GM23248 (cell line): ENCODE results near the gene MAP3K20. TPM values are rescaled to one million over a fixed set of nuclear protein-coding genes. Genes with fewer than 3 reads are reported as not detected.

ENCODE experiments used
- DNase-seq: peaks from one replicate; pipeline ENCODE4 v3.0.0-alpha.2; 2015
- H2AFZ ChIP-seq: fragments of 200-600 bp; sonication (generic); 2 replicates; pipeline ENCODE4 v1.6.1; 2016; ENCODE audit warnings: antibody characterized with exemption
- H3F3A ChIP-seq: fragments of 200-600 bp; sonication (generic); 2 replicates; pipeline ENCODE4 v1.6.1; 2016; ENCODE audit warnings: mild to moderate bottlenecking, antibody characterized with exemption, mixed run types; ENCODE audit not compliant: insufficient read depth
- H3K27ac ChIP-seq: fragments of 200-600 bp; sonication (generic); 2 replicates; pipeline ENCODE4 v1.5.1; 2016; ENCODE audit warnings: mild to moderate bottlenecking
- H3K27me3 ChIP-seq: fragments of 200-600 bp; sonication (generic); replicated peaks from 2 replicates; pipeline ENCODE4 v1.6.1; 2016; ENCODE audit warnings: mild to moderate bottlenecking; ENCODE audit not compliant: insufficient read depth
- H3K36me3 ChIP-seq: fragments of 200-600 bp; sonication (generic); 2 replicates; pipeline ENCODE4 v1.6.1; 2016; ENCODE audit warnings: low read depth, mild to moderate bottlenecking
- H3K4me1 ChIP-seq: fragments of 200-600 bp; sonication (generic); 2 replicates; pipeline ENCODE4 v1.6.1; 2016; ENCODE audit warnings: mild to moderate bottlenecking; ENCODE audit not compliant: insufficient read depth
- H3K4me2 ChIP-seq: fragments of 200-600 bp; sonication (generic); one replicate; pipeline ENCODE4 v1.6.1; 2016; ENCODE audit warnings: mild to moderate bottlenecking; ENCODE audit not compliant: unreplicated experiment
- H3K4me3 ChIP-seq: fragments of 200-600 bp; sonication (generic); 2 replicates; pipeline ENCODE4 v1.5.1; 2016; ENCODE audit warnings: mild to moderate bottlenecking
- H3K79me2 ChIP-seq: fragments of 200-600 bp; sonication (generic); 2 replicates; pipeline ENCODE4 v1.6.1; 2016; ENCODE audit warnings: mild to moderate bottlenecking; ENCODE audit not compliant: insufficient read depth
- H3K9ac ChIP-seq: fragments of 200-600 bp; sonication (generic); 2 replicates; pipeline ENCODE4 v1.6.1; 2016; ENCODE audit warnings: mild to moderate bottlenecking
- H3K9me2 ChIP-seq: fragments of 200-600 bp; sonication (generic); 2 replicates; pipeline ENCODE4 v1.6.1; 2016; ENCODE audit warnings: mixed run types, mild to moderate bottlenecking, moderate library complexity; ENCODE audit not compliant: insufficient read depth
- H3K9me3 ChIP-seq: fragments of 200-600 bp; sonication (generic); one replicate; pipeline ENCODE4 v1.6.1; 2017; ENCODE audit warnings: low read depth
- H4K20me1 ChIP-seq: fragments of 200-600 bp; sonication (generic); 2 replicates; pipeline ENCODE4 v1.6.0; 2016; ENCODE audit not compliant: insufficient read depth
- EZH2 ChIP-seq: fragments of 200-600 bp; sonication (generic); IDR thresholded peaks from 2 replicates; pipeline ENCODE4 v1.6.1; 2018; ENCODE audit warnings: antibody characterized with exemption, mild to moderate bottlenecking; ENCODE audit not compliant: insufficient read depth, poor library complexity, severe bottlenecking
- EZH2phosphoT487 ChIP-seq: fragments of 200-600 bp; sonication (generic); IDR thresholded peaks from 2 replicates; pipeline ENCODE4 v1.6.1; 2018; ENCODE audit warnings: antibody characterized with exemption, moderate library complexity, mild to moderate bottlenecking, low read depth; ENCODE audit not compliant: insufficient read depth
- WGBS, 2 experiments: methylation state at CpG; one replicate each; pipeline ENCODE4 v1.1.6; 2015 to 2017; ENCODE audit warnings: low lambda C conversion rate in 2 of 2, low coverage in 1 of 2; ENCODE audit errors: missing lambda C conversion rate in 2 of 2; 5-methylcytosine and 5-hydroxymethylcytosine counted together
- in situ Hi-C: fragments of 300-500 bp; cut with MboI; formaldehyde crosslinking; loops from 2 replicates; pipeline ENCODE4 v1.15.0; 2020
- polyA plus RNA-seq: library from polyadenylated mRNA; unstranded; fragments of >200 nt; fragmentation: Nextera tagmentation; extraction: Ambion mirVana; gene quantifications from 2 replicates; pipeline ENCODE4 v1.2.1, GENCODE V29; 2016
- total RNA-seq: library from RNA; depleted of rRNA; stranded (reverse); fragments of >200 nt; shearing (Covaris generic); gene quantifications from 2 replicates; pipeline ENCODE4 v1.2.3, GENCODE V29; 2014

Gene MAP3K20
- total and polyA plus RNA-seq, 2 experiments from 2014 or later, result 55.0 to 68.9 TPM

DNA sequence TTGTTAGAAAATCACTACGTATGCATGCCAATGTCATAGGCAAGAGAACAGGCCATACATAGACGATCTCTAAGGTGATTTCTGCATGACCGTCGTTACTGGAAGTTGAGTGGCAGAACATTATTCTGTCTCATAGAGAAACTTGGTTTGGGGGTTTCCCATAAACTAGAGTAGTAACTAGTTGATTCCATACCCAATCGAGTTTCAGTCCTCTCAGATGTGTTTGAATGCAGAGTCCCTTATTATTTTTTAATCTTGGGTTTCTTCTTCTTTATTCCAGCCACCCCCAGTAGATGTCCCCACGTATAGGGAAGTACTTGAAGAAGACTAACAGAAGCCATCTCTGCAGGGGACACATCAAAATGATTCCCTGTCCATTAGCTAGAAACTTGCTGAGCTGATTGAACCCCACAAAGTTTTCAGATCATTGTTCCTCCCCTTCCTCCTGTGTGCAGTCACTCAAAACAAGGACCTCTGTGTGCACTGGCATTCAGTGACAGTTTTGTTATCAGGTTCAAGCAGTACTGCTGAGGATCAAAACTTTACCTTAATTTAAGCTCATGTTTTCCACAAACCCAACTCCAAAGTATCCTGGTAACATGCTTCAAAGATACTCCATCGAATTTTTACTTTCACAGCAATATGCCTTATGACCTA is 210.6 kb downstream of the MAP3K20 start:
- Histone ChIP-seq H3K4me1 (peaks cover 7% of the 10 kb centered on the region), H3K79me2 (no peaks in the 10 kb centered on the region), H3K4me3 (no peak overlapping the region), H3K9ac (no peak overlapping the region), H3K4me2 (no peak overlapping the region), H4K20me1 (no peaks in the 10 kb centered on the region), H3K36me3 (no peaks in the 10 kb centered on the region), H3K27me3 (no peaks in the 10 kb centered on the region), H3F3A (no peaks in the 10 kb centered on the region), H2AFZ (no peak overlapping the region), H3K9me3 (no peaks in the 10 kb centered on the region), H3K9me2 (no peaks in the 10 kb centered on the region), H3K27ac (no peak overlapping the region)
- in situ Hi-C loops, result no loop called here
- WGBS, 2 experiments, result 51 to 52% methylated on average over 7 of the region's 7 CpGs
- DNase-seq, result no peak
- TF ChIP-seq EZH2phosphoT487 (no peak), EZH2 (no peak)

DNA sequence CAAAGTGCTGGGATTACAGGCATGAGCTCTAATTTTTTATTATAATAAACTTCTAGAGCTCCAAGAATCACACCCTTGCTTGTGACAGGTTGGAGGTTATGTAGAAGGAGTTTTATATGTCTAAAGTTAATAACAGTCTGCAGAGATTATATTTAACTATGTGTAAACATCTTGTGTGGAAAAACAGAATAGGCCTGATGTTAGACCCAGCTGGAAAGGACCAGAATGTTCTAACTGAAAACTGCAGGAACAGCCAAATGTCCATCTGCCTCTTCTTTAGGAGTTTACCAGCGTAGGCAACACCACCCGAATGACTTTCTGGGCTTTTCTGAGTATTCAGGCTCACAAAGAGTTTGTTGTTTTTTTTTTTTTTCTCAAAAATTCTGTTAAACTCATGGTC is 211.9 kb downstream of the MAP3K20 start:
- no peaks in the 10 kb centered on the region for H4K20me1 ChIP-seq
- no peak overlapping the region for H3K4me3 ChIP-seq
- no peaks in the 10 kb centered on the region for H3F3A ChIP-seq
- H3K4me2 ChIP-seq, result no peak overlapping the region
- H3K4me1 ChIP-seq, result peaks cover 7% of the 10 kb centered on the region
- no peaks in the 10 kb centered on the region for H3K9me3 ChIP-seq
- no peaks in the 10 kb centered on the region for H3K79me2 ChIP-seq
- H3K9ac ChIP-seq, result no peak overlapping the region
- no peaks in the 10 kb centered on the region for H3K9me2 ChIP-seq
- H2AFZ ChIP-seq, result no peak overlapping the region
- no peak for DNase-seq
- no peak overlapping the region for H3K27ac ChIP-seq
- WGBS, 2 experiments, result 32 to 38% methylated on average over 2 of the region's 2 CpGs
- TF ChIP-seq EZH2phosphoT487 (no peak), EZH2 (no peak)
- in situ Hi-C loops, result no loop called here
- H3K27me3 ChIP-seq, result no peaks in the 10 kb centered on the region
- H3K36me3 ChIP-seq, result no peaks in the 10 kb centered on the region

DNA sequence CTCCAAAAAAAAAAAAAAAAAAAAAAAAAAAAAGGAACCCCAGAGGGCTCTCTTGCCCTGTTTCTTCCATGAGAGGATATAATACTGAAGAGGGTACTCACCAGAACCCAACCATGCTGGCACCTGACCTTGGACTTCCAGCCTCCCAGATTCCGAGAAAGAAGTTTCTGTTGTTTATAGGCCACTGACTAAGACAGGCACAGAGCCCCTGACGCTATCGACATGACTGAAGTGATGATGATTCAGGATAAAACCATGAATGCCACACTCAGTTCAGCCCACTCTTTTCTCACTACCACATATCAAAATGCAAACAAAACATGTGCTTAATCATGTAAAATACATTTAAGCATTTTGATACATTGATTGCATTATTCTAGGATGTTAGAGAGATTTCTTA is 212.9 kb downstream of the MAP3K20 start:
- Histone ChIP-seq H3K4me1 (peaks cover 7% of the 10 kb centered on the region), H3K9me3 (no peaks in the 10 kb centered on the region), H2AFZ (no peak overlapping the region), H3K27ac (peak overlapping the region; percentile 25), H3K79me2 (no peaks in the 10 kb centered on the region), H3K9me2 (no peaks in the 10 kb centered on the region), H3K4me2 (peak overlapping the region; percentile 18), H3K36me3 (no peaks in the 10 kb centered on the region), H4K20me1 (no peaks in the 10 kb centered on the region), H3K4me3 (no peak overlapping the region), H3K27me3 (no peaks in the 10 kb centered on the region), H3F3A (no peaks in the 10 kb centered on the region), H3K9ac (no peak overlapping the region)
- WGBS, 2 experiments, result 21 to 28% methylated on average over 3 of the region's 3 CpGs
- DNase-seq, result peak; percentile 82
- in situ Hi-C loops, result no loop called here
- TF ChIP-seq EZH2phosphoT487 (no peak), EZH2 (no peak)

DNA sequence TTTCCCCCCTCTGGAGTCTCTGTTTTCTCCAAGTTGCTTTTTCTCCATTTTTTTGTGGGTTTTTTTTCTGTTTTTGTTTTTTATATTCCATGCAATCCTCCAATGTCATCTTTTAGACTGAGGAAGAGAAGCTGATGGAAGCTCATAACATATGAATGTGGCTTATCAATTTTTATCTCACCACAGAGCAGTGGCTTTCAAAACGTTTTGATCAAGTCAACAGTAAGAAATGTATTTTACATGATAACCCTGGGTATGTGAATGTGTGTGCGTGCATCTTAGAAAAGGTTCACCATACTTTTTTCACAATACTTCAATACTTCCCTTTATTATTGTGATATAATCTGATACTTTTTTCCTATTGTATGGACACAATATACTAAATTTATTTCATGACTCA is 214.4 kb downstream of the MAP3K20 start:
- no peaks in the 10 kb centered on the region for H3K79me2 ChIP-seq
- no peak overlapping the region for H3K9ac ChIP-seq
- H3F3A ChIP-seq, result no peaks in the 10 kb centered on the region
- no peak overlapping the region for H3K4me2 ChIP-seq
- H3K36me3 ChIP-seq, result no peaks in the 10 kb centered on the region
- TF ChIP-seq EZH2 (no peak), EZH2phosphoT487 (no peak)
- H3K9me3 ChIP-seq, result no peaks in the 10 kb centered on the region
- DNase-seq, result no peak
- no peaks in the 10 kb centered on the region for H4K20me1 ChIP-seq
- no peaks in the 10 kb centered on the region for H3K9me2 ChIP-seq
- 0 out of 2 replicates have a peak, but pooled peaks cover 2% of the 10 kb centered on the region for H3K27me3 ChIP-seq
- H3K4me3 ChIP-seq, result no peak overlapping the region
- no peak overlapping the region for H3K27ac ChIP-seq
- H3K4me1 ChIP-seq, result peaks cover 7% of the 10 kb centered on the region
- in situ Hi-C loops, result no loop called here
- whole genome bisulfite sequencing, 2 experiments, result 58 to 63% methylated on average over 2 of the region's 2 CpGs
- H2AFZ ChIP-seq, result no peak overlapping the region
